Epithelial cell of proximal tubule (primary cell): ENCODE data around the gene GULP1. TPM values are rescaled to one million over a fixed set of nuclear protein-coding genes. Genes with fewer than 3 reads are reported as not detected.
"Not testable (repeated sequence)": the region's sequence is repeated elsewhere in the genome, so short reads cannot be mapped to it uniquely, and the experiment has no call there.

Experiments
- DNase-seq: peaks from one replicate; pipeline ENCODE4 v3.0.0-alpha.2; 2011; ENCODE audit warnings: low read depth
- H3K4me3 ChIP-seq: 2 replicates; pipeline ENCODE4 v1.5.1; 2011; ENCODE audit warnings: low read depth, mild to moderate bottlenecking, low read length
- total RNA-seq: library from RNA; depleted of rRNA; stranded (reverse); fragments of >200 nt; gene quantifications from 2 replicates; pipeline ENCODE4 v1.2.3, GENCODE V29; 2015
- TF ChIP-seq, protein P1 (sequence below): conservative IDR thresholded peaks from 2 replicates; pipeline ENCODE4 v1.5.1; 2012; ENCODE audit warnings: low read depth, mild to moderate bottlenecking, low read length

GULP1 gene
- total RNA-seq, 1 donor from 2014 or later: 66.1 TPM

DNA sequence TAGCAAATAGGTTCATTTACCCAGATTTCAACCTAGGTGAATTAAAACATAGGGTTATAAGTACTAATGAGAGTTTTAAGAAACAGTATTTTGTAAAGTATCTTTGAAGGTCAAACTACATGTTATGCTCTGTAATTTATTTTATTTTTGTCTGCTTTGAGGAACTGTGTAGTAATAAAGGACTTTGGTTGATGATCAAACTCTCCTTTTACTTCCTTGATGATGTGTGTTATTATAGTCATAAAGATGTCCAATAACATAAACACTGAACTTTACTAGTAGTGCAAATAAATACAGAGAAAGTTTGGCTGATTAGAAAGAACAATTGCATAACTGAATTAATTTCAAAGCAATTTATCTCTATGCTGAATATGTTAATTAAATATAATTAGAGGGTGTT lies 6.3 kb downstream of the GULP1 start:
- TF ChIP-seq, protein P1, sequence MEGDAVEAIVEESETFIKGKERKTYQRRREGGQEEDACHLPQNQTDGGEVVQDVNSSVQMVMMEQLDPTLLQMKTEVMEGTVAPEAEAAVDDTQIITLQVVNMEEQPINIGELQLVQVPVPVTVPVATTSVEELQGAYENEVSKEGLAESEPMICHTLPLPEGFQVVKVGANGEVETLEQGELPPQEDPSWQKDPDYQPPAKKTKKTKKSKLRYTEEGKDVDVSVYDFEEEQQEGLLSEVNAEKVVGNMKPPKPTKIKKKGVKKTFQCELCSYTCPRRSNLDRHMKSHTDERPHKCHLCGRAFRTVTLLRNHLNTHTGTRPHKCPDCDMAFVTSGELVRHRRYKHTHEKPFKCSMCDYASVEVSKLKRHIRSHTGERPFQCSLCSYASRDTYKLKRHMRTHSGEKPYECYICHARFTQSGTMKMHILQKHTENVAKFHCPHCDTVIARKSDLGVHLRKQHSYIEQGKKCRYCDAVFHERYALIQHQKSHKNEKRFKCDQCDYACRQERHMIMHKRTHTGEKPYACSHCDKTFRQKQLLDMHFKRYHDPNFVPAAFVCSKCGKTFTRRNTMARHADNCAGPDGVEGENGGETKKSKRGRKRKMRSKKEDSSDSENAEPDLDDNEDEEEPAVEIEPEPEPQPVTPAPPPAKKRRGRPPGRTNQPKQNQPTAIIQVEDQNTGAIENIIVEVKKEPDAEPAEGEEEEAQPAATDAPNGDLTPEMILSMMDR: no peak
- no peak for DNase-seq
- no peak overlapping the region for H3K4me3 ChIP-seq

DNA sequence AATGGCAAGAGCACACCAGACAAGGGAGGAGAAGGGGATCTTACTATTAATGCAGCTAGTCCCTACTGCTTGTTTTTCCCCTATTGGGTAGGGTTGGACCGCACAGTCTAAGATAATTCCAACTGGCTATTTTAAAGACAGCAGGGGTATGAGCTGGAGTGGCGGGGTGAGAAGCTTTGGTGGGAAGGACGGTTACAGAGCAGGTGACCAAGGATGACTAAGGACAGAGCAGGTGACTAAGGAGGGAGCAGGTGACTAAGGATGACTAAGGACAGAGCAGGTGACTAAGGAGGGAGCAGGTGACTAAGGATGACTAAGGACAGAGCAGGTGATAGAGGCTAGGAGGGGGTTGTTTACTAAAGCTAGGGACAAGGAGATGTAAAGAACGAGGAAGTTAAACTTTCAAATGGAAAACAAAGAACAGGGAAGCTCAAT lies 7.3 kb downstream of the GULP1 start:
- DNase-seq, H3K4me3 ChIP-seq: not testable (repeated sequence)

DNA sequence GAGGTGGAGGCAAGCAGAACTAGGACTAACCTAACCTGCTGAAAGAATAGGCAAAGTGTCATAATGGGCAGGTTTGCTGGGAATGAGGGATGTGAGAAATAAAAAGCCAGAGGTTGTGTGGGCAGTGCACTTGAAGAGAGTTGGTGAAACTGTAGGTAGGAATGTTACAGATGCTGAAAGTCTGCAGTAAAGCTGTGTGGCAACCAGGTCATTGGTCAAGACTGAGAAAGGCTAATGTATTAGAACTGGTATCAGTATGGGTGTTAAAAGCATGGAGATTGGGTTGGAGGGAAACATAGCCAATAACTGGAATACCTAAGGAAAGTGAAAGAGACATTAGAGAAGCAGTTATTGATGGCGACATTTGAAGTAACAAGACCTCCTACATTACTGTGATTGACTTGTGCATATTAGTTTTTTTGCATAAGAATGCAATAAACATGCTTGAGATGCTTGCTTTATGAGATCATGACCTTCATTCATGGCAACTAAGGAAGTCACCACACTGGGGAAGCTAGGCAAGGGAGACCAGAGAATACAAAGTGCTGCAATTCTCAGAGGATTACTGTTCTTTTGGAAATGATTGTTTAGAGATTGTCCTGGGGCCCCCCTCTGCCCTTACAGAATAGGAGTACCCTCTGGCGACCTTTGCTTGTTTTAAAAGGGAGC lies 11.8 kb downstream of the GULP1 start:
- TF ChIP-seq, protein P1: no peak
- DNase-seq: peak; percentile 82

DNA sequence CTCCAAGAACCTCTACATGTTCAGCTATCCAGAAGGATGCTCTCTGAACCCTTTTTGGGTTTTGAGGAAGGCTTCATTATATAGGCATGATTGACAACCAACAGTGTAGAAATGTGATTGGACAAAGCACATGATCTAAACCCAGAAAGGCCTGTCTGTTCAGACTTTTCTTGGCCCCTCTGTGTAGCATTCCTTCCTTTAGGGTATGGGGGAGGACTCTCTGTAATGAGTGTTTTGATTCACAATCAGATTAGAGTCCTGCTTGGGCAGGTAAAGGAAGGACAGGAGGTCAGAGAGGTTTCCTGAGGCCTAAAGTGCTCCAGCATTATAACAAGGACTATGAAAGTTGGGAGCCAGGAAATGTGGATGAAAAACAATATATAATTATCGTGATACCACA lies 13.6 kb downstream of the GULP1 start:
- DNase-seq: no peak
- no peak overlapping the region for H3K4me3 ChIP-seq
- TF ChIP-seq, protein P1: no peak

More for the DNA sequence above, 11.8 kb downstream of the GULP1 start:
- H3K4me3 ChIP-seq: no peak overlapping the region

DNA sequence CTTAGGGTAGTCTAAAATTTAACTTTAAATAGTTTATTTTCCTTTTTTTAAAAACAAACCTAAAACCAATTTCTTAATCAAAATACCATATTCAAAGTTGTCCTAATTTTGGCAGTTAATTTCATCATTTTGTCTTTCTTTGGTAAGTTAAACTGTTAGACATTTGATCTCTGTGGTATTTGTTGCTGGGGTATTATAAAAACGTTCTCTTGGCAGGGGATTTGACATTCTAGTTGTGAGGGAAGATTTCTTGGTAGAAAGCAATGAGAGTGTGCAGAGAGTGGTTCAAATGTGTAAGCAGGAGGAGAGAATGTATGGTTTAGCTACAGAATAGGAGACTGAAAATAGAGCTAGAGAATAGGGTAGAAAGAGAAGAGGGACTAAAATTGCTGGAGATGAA lies 14.6 kb downstream of the GULP1 start:
- no peak for DNase-seq
- TF ChIP-seq, protein P1: no peak

DNA sequence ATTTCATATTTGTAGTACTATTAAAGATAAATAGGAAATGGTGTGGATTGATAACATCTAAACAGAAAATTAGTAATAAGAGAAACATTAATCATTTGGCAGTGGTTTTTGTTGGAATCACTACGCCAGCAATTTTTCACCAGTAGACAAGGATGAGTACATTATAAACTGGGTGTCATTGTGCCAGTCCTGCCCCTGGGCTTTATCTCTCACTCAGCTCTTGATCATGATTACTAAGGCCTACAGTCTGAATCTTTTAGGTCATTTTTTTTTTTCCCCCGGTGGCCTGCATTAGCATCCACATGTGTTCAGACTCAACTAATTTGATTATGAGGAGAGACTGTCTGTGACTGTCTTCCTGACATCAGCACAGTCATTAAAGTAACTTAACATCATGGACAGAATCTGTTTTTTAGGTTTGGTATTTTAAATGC lies 16.2 kb downstream of the GULP1 start:
- DNase-seq: no peak
- H3K4me3 ChIP-seq: no peak overlapping the region
- TF ChIP-seq, protein P1: no peak

More for the DNA sequence above, 14.6 kb downstream of the GULP1 start:
- no peak overlapping the region for H3K4me3 ChIP-seq

DNA sequence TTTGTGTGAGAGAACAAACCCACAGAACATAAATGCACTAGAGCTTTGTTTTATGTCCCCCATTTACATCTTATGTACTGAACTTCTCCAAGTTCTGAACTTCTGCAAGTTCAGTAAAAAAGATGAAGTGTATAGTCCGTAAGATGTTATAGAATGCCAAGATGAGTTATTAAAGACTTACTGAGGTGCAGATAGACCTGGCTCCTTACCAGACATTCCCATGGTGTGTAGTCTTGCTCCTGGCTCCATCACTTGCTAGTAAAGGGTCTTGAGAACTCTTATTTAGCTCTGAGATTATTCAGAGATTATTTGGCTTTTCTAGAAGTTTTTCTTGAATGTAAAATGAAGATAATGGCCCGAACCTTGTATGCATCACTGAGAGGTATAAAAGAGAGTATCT lies 16.8 kb downstream of the GULP1 start:
- H3K4me3 ChIP-seq: no peak overlapping the region
- no peak for DNase-seq
- TF ChIP-seq, protein P1: no peak
